Bronchial epithelial cell (primary cell): ENCODE results near the gene PRMT3. TPM values are rescaled to one million over a fixed set of nuclear protein-coding genes. Genes with fewer than 3 reads are reported as not detected.

Experiments used
- DNase-seq: peaks from one replicate; pipeline ENCODE4 v3.0.0-alpha.2; 2010; ENCODE audit warnings: low read depth
- FAIRE-seq: peaks from 2 replicates; lab custom pipeline; 2011; peaks lifted over from hg19 to GRCh38; lab: Jason Lieb, UNC
- H3K27me3 ChIP-seq: 2 replicates; pipeline ENCODE4 v1.5.1; 2011; ENCODE audit warnings: low read length; ENCODE audit not compliant: control insufficient read depth, insufficient read depth
- H3K36me3 ChIP-seq: 2 replicates; pipeline ENCODE4 v1.5.1; 2011; ENCODE audit warnings: low read length; ENCODE audit not compliant: control insufficient read depth, insufficient read depth
- H3K4me3 ChIP-seq: 2 replicates; pipeline ENCODE4 v1.5.1; 2011; ENCODE audit warnings: mild to moderate bottlenecking, low read depth, low read length, control low read depth
- total RNA-seq: library from RNA; depleted of rRNA; stranded (reverse); fragments of >200 nt; gene quantifications from 2 replicates; pipeline ENCODE4 v1.2.1, GENCODE V29; 2014
- TF ChIP-seq, protein P1 (sequence below): IDR thresholded peaks from 2 replicates; pipeline ENCODE4 v1.5.1; 2011; ENCODE audit warnings: mild to moderate bottlenecking, moderate library complexity, low read length, control low read depth, inconsistent platforms; ENCODE audit not compliant: insufficient read depth, severe bottlenecking

Gene PRMT3
- total RNA-seq, 1 donor from 2014 or later = 26.9 TPM

GRCh38 chr11:20457001-20457799 is 69.7 kb downstream of the PRMT3 start:
- no peak for FAIRE-seq
- no peak for DNase-seq

DNA sequence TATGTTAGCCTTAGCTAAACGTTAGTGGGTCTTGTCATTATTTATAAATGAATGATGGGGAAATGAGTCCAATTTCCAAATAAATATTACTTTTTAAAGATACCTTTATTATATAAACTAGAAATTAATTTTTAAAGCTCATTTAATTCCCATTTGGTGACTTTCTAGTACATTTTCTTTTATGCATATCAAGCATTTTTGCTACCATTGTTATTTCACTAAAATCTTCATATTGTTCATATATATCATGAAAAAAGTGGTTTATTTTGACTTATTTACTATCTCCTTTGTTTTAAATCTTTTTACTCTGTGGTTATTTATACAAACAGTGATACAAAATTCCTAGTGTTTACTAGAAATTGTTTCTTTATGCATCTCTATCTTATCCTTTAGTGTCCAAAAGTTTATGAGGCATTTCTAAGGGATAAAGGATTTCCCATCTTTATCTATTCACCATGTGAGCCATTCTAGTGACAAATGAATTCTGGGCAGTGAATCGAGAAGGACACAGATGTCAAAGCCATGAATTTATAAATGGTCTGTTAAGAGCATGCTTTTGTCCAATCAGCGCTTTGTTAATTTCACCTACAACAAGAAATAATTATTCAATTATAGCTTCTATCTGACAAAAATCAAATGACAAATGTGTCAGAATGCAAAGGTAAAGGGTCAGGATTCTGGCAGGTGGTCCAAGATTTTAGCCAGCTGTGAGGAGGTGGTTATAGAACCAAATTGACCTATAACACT is 70.6 kb downstream of the PRMT3 start:
- no peaks in the 10 kb centered on the region for H3K27me3 ChIP-seq
- FAIRE-seq (no peak), DNase-seq (no peak)
- H3K4me3 ChIP-seq = no peak overlapping the region
- no peaks in the 10 kb centered on the region for H3K36me3 ChIP-seq
- TF ChIP-seq, protein P1, sequence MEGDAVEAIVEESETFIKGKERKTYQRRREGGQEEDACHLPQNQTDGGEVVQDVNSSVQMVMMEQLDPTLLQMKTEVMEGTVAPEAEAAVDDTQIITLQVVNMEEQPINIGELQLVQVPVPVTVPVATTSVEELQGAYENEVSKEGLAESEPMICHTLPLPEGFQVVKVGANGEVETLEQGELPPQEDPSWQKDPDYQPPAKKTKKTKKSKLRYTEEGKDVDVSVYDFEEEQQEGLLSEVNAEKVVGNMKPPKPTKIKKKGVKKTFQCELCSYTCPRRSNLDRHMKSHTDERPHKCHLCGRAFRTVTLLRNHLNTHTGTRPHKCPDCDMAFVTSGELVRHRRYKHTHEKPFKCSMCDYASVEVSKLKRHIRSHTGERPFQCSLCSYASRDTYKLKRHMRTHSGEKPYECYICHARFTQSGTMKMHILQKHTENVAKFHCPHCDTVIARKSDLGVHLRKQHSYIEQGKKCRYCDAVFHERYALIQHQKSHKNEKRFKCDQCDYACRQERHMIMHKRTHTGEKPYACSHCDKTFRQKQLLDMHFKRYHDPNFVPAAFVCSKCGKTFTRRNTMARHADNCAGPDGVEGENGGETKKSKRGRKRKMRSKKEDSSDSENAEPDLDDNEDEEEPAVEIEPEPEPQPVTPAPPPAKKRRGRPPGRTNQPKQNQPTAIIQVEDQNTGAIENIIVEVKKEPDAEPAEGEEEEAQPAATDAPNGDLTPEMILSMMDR = no peak

More at GRCh38 chr11:20457001-20457799, 69.7 kb downstream of the PRMT3 start:
- TF ChIP-seq, protein P1 = no peak
- Histone ChIP-seq H3K36me3 (no peaks in the 10 kb centered on the region), H3K4me3 (no peak overlapping the region), H3K27me3 (no peaks in the 10 kb centered on the region)

- DNase-seq (no peak), FAIRE-seq (no peak)
- H3K36me3 ChIP-seq = no peaks in the 10 kb centered on the region
- no peaks in the 10 kb centered on the region for H3K27me3 ChIP-seq
- no peak overlapping the region for H3K4me3 ChIP-seq
- TF ChIP-seq, protein P1 = no peak
Measured at GRCh38 chr11:20458905-20459632, 71.6 kb downstream of the PRMT3 start.

DNA sequence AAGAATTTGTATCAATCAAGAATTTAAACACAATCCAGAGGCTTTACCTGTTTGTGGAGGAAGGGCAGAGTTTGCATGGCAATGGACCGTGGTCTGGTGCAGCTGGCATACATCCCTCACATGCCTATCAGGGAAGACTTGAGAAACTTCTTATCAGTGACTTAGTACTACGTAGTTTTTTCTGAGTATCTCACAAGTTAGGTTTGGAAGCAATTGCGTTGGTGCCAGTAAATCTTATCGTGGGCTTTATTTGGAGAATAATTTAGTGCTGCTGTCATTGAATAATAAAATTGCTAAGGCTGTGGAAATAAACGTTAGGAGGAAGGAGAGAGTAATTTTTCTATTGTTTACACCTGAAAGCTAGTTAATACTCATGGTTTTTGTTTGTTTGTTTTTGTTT is 72.3 kb downstream of the PRMT3 start:
- TF ChIP-seq, protein P1 = no peak
- Histone ChIP-seq H3K27me3 (no peaks in the 10 kb centered on the region), H3K36me3 (no peaks in the 10 kb centered on the region), H3K4me3 (no peak overlapping the region)
- FAIRE-seq (no peak), DNase-seq (no peak)

- no peaks in the 10 kb centered on the region for H3K27me3 ChIP-seq
- DNase-seq (no peak), FAIRE-seq (no peak)
- H3K4me3 ChIP-seq = no peak overlapping the region
- TF ChIP-seq, protein P1 = no peak
- H3K36me3 ChIP-seq = peaks cover 1% of the 10 kb centered on the region
Measured at GRCh38 chr11:20464518-20464917, 77.0 kb downstream of the PRMT3 start.
